GM21423 (cell line): Measurements from ENCODE around the gene UBAC2.

Experiments
- ATAC-seq: cut with Tn5 transposase; IDR thresholded peaks from one replicate; pipeline ENCODE4 v1.9.1; 2021; ENCODE audit warnings: mild to moderate bottlenecking, moderate library complexity; ENCODE audit not compliant: unreplicated experiment

Gene UBAC2

DNA sequence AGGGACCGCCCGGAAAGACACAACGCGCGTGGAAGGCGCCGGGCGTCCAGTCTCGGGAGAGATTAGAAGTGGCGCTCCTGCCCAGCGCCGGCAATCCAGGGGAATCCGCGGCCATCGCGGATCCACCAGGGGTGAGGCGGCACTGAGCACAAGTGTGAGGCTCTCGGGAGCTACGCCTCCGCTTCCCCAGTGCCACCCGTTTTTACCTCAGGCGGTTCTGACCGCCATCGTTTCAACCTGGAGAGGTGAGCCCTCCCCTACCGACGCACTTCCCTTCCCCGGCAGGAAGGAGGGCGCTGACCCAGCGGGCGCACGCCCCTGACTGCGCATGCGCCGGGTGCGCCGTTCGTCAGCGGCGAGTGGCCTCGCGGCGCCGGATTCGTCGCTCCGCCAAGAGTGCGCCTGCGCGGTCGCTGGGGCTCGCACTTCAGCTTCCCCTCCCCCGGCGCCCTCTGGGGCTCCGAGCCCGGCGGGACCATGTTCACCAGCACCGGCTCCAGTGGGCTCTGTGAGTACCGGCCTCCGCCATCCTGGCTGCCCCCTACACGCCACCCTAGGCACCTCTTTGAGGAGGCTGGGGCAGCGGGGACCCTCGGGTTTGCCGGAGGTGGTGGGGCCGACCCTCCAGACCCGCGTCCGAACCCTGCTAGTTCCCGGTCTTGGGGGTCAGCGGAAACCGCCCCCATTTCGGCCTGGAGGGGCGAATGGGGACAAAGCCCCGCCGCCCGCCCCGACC is at the start of gene UBAC2:
Gene UBAC2, plus strand, starts transcription at position 423 of the 736 bp plus-strand sequence. Its CDS starts 55 bp downstream, at position 478.
- ATAC-seq: peak; percentile 69

- peak; percentile 88 for ATAC-seq
Observed at GRCh38 chr13:99151516-99151915, 49.1 kb upstream of the UBAC2 start.

DNA sequence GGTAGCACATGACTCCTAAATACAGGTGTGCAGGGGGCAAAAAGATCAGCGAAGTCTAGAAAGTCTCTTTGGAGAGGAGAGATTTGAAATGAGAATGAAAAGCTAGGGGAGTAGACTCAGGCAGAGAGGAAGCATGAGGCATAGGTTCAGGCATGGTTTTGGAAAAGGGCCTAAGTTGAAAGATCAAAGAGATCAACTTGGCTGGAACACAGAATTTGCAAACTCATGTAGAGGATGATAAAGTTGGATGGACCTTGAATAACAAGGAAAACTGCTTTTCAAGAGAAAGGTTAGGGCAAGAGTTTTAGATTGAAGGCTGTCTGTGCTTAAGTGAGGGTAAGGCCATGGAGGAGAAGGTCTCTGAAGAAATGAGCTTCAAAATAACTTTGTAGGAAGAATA is 47.4 kb upstream of the UBAC2 start:
- ATAC-seq: no peak

DNA sequence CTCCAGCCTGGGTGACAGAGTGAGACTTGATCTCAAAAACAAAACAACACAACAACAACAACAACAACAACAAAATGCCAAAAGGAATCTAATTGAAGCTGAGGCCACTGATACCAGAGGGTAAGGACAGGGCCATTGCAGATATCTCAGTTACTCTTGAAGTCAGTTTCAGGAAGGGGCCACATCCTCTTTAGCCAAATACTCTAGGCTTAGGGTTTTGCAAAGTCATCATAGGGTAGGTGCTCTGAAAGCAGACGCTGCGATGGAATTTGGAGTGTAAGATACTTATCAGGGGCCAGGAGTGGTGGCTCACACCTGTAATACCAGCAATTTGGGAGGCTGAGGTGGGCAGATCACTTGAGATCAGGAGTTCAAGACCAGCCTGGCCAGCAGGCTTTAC is 46.6 kb upstream of the UBAC2 start:
- no peak for ATAC-seq

- ATAC-seq: no peak
Observed at GRCh38 chr13:99155821-99156220, 44.8 kb upstream of the UBAC2 start.

- ATAC-seq: no peak
Observed at GRCh38 chr13:99157046-99157445, 43.6 kb upstream of the UBAC2 start.

DNA sequence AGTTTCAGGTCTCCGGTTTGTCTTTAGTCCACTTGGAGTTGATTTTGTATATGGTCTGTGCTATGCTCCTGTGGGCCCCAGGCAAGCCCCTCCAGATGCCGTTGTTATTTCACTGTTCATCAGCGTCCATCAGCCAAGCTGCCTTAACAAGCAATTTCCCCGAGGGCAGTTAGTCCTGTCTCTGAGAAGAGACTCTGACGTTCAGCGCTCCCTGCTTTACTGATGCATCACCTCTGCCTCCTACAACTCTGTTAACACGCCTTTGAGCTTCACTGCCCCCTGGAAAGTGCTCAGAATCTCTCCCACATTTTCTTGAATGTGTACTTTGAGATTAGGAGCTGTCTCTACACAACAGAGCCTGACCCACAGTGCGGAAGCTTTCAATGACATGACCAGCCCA is 41.8 kb upstream of the UBAC2 start:
- no peak for ATAC-seq

- ATAC-seq: no peak
Observed at GRCh38 chr13:99159331-99160061, 41.2 kb upstream of the UBAC2 start.

GRCh38 chr13:99160415-99160814 is 40.2 kb upstream of the UBAC2 start:
- no peak for ATAC-seq

DNA sequence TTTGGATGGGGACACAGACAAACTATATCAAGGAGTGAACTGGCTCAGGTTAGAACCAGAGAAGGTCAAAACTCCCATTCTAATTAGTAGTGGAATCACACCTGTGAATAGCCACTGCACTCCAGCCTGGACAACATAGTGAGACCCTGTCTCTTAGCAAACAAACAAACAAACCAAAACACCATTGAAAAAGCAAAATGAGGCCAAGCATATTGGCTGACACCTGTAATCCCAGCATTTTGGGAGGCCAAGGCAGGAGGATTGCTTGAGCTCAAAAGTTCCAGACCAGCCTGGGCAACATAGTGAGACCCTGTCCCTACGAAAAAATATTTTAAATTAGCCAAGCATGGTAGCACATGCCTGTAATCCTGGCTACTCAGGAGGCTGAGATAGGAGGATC is 39.1 kb upstream of the UBAC2 start:
- no peak for ATAC-seq

GRCh38 chr13:99162567-99163361 is 37.9 kb upstream of the UBAC2 start:
- ATAC-seq: no peak

DNA sequence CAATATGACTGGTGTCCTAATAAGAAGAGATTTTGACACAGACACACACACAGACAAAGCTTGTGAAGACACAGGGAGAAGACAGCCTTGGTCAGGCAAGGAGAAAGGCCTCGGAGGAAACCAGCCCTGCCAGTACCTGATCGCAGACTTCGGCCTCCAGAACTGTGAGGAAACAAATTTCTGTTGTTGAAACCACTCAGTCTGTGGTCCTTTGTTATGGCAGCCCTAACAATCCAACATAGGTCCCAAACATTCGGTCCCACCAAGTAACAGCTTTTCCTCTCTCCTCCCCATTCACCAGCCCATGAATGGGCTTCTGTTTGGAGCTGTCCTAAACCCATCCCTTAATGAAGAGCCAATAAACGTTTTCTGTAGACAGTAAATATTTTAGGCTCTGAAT is 36.4 kb upstream of the UBAC2 start:
- ATAC-seq: no peak

DNA sequence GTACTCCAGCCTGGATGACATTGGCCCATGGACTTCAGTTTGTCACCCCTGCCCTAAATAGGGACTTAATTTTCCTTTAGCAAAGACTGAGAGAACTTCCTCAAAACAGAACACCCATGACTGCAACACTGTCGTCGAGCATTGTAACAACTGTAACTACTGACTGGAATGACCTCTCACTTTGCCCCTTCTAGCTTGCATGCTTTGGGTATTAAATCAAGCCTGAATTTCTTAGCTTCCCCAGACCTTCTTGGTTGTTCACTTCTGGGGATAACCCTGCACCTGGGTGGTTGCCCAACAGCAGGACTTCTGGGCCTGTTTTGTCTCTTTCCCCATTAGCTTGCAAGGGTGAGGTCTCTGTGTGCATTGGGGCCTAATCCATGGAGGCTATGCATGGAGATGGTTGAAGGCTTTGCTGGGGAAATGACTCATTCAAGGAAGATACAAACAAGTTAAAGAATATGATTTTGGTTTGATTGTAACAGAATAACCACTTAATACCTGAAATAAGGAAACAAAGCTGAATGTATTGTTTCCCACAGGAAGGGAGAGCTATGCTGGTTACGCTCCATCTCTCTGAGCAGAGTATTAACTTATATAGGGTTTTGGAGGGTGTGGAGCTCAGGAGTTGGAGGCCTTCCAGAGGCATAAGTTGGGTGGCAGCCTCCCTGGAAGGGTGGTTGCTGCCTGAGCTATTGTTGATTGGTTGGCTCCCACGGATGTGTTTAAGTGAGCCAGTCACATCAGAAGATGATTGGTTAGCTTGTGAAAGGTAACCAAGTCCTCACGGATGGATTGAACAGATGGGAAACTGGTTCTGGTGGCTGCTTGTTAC is 34.7 kb upstream of the UBAC2 start:
- ATAC-seq: no peak

DNA sequence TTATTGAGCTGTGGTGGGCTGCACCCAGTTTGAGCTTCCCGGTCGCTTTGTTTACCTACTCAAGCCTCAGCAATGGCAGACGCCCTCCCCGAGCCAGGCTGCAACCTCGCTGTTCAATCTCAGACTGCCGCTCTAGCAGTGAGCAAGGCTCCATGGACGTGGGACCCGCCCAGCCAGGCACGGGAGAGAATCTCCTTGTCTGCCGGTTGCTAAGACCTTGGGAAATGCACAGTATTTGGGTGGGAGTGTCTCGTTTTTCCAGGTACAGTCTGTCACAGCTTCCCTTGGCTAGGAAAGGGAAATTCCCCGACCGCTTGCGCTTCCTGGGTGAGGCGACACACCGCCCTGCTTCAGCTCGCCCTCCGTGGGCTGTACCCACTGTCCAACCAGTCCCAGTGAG is 27.7 kb upstream of the UBAC2 start:
- ATAC-seq: no peak

GRCh38 chr13:99173606-99174005 is 27.0 kb upstream of the UBAC2 start:
- no peak for ATAC-seq

GRCh38 chr13:99174533-99175100 is 26.0 kb upstream of the UBAC2 start:
- no peak for ATAC-seq

- ATAC-seq: peak; percentile 83
Observed at GRCh38 chr13:99176309-99177276, 24.1 kb upstream of the UBAC2 start.

DNA sequence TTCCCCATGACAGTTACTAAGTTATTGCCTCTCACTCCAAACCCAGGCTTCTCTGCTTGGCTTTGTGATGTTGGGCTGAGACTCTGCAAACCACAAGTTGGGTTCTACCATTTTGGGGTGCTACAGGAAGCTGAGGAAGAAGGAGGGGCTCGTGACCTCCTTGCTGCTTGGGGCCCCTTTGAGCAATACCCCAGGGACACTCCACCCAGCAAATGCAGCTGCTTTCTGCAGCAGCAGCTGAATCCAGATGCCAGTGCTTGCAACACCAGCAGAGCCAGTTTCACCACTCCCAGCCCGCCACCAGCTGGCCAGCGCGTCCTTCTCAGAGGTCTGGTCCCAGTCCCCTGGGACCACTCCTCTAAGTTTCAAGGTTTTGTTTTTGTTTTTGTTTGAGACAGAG is 22.0 kb upstream of the UBAC2 start:
- no peak for ATAC-seq

- ATAC-seq: no peak
Observed at GRCh38 chr13:99179460-99179859, 21.2 kb upstream of the UBAC2 start.
